Measurements from ENCODE around the gene TMC2.
A peak's percentile ranks its signal among the peaks of the same experiment; 100 is the strongest.

Gene TMC2

GRCh38 chr20:2545594-2545993, 9.2 kb downstream of the TMC2 start:
- no peaks in the 10 kb centered on the region for H3K36me3 ChIP-seq (replicated peaks in 1 of 2; ENCODE audit: control insufficient read depth in 2 of 2, insufficient read depth in 2 of 2, low read length in 2 of 2)
- no peak overlapping the region for H2AK5ac ChIP-seq (ENCODE audit: low read depth, low read length)
- H3K79me1 ChIP-seq (ENCODE audit: low read depth, low read length) = no peaks in the 10 kb centered on the region
- no peak overlapping the region for H2BK15ac ChIP-seq (ENCODE audit: low read length)
- no peak overlapping the region for H2BK12ac ChIP-seq (ENCODE audit: low read length)
- no peak overlapping the region for H3K14ac ChIP-seq (ENCODE audit: low read length)
- no peak overlapping the region for H4K8ac ChIP-seq (ENCODE audit: low read depth, low read length)
- H2AFZ ChIP-seq (ENCODE audit: low read length) = no peak overlapping the region
- H3K27me3 ChIP-seq (ENCODE audit: control insufficient read depth in 3 of 3, insufficient read depth in 3 of 3, low read depth in 1 of 3, low read length in 3 of 3) = peaks cover 0 to 42% (median 0%) of the 10 kb centered on the region in 3 experiments
- no peak overlapping the region for H3K4me2 ChIP-seq (ENCODE audit: insufficient read depth, low read length, poor library complexity, severe bottlenecking)
- H3K9ac ChIP-seq (ENCODE audit: low read depth, low read length, poor library complexity) = no peak overlapping the region
- no peak overlapping the region for H3K4ac ChIP-seq (ENCODE audit: low read length)
- no peak overlapping the region for H2BK120ac ChIP-seq (ENCODE audit: low read depth, low read length)
- no peak overlapping the region for H3K27ac ChIP-seq (replicated peaks; ENCODE audit: low read length)
- H3K4me1 ChIP-seq (ENCODE audit: control insufficient read depth in 2 of 2, insufficient read depth in 1 of 2, low read depth in 1 of 2, low read length in 2 of 2) = no peaks in the 10 kb centered on the region
- no peak for DNase-seq (ENCODE audit: low spot score)
- H3K23ac ChIP-seq (ENCODE audit: low read depth, low read length, poor library complexity) = no peak overlapping the region
- no peak overlapping the region for H4K91ac ChIP-seq (ENCODE audit: low read depth, low read length, poor library complexity)
- no peak overlapping the region for H3K18ac ChIP-seq (ENCODE audit: low read length)
- WGBS, 2 donors (ENCODE audit: extremely low coverage in 2 of 2, insufficient read length in 2 of 2, insufficient replicate concordance in 1 of 2) = 100% methylated on average over 2 of the region's 2 CpGs
- no peaks in the 10 kb centered on the region for H3K9me3 ChIP-seq (replicated peaks in 1 of 2; ENCODE audit: control insufficient read depth in 2 of 2, insufficient read depth in 1 of 2, low read depth in 1 of 2, low read length in 2 of 2)
- H3K4me3 ChIP-seq (ENCODE audit: low read length in 2 of 2) = no peak overlapping the region
- H2BK5ac ChIP-seq (ENCODE audit: low read length) = no peak overlapping the region

DNA sequence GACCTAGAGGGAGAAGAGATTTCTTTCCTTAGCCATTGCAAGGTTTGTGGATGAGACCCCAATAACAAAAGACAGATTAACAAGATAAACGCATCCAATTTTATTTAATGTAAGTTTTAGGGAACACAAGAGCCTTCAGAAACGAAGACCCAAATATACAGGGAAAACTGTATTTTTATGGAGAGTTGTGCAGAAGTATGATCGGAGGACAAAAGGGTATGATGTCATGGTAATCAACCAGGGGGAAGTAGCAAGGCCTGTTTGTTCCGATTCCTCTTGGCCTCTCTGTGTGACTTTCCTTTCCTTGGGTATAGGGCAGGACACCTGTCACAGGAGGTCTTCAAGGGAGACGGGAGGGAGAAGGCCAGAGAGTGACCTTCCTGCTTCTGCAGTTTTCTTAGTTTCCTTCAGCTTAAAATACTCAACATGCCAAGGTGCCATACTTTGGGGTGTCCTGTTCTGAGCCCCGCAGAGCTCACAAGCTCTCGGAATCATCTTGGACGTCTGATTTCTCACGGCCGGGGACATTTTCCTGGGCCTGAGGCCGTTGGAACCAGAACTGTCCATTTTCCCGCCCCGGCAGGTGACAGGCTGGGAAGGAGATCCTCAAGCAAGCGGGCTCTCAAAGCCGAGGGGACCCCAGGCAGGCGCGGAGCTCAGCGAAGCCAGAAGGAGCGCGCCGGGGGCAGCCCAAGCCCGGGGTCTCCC, 21.7 kb downstream of the TMC2 start:
- no peak overlapping the region for H2BK120ac ChIP-seq (ENCODE audit: low read depth, low read length)
- peak overlapping the region; percentile 83 for H3K4me2 ChIP-seq (ENCODE audit: insufficient read depth, low read length, poor library complexity, severe bottlenecking)
- peak overlapping the region; percentile 66 for H3K18ac ChIP-seq (ENCODE audit: low read length)
- H2AFZ ChIP-seq (ENCODE audit: low read length) = peak overlapping the region; percentile 86
- WGBS, 2 donors (ENCODE audit: extremely low coverage in 2 of 2, insufficient read length in 2 of 2, insufficient replicate concordance in 1 of 2) = no CpG with 5 or more reads among the region's 22 CpGs
- H3K4me1 ChIP-seq (ENCODE audit: control insufficient read depth in 2 of 2, insufficient read depth in 1 of 2, low read depth in 1 of 2, low read length in 2 of 2) = peaks cover 4 to 9% of the 10 kb centered on the region in 2 donors
- H3K4ac ChIP-seq (ENCODE audit: low read length) = no peak overlapping the region
- H2BK5ac ChIP-seq (ENCODE audit: low read length) = no peak overlapping the region
- peaks cover 0 to 4% of the 10 kb centered on the region in 2 donors for H3K9me3 ChIP-seq (replicated peaks in 1 of 2; ENCODE audit: control insufficient read depth in 2 of 2, insufficient read depth in 1 of 2, low read depth in 1 of 2, low read length in 2 of 2)
- no peak overlapping the region for H3K27ac ChIP-seq (replicated peaks; ENCODE audit: low read length)
- DNase-seq (ENCODE audit: low spot score) = no peak
- H4K91ac ChIP-seq (ENCODE audit: low read depth, low read length, poor library complexity) = no peak overlapping the region
- no peak overlapping the region for H4K8ac ChIP-seq (ENCODE audit: low read depth, low read length)
- no peak overlapping the region for H2BK12ac ChIP-seq (ENCODE audit: low read length)
- H3K23ac ChIP-seq (ENCODE audit: low read depth, low read length, poor library complexity) = no peak overlapping the region
- no peaks in the 10 kb centered on the region for H3K36me3 ChIP-seq (replicated peaks in 1 of 2; ENCODE audit: control insufficient read depth in 2 of 2, insufficient read depth in 2 of 2, low read length in 2 of 2)
- peaks cover 14 to 91% (median 34%) of the 10 kb centered on the region in 3 experiments for H3K27me3 ChIP-seq (ENCODE audit: control insufficient read depth in 3 of 3, insufficient read depth in 3 of 3, low read depth in 1 of 3, low read length in 3 of 3)
- H3K79me1 ChIP-seq (ENCODE audit: low read depth, low read length) = no peaks in the 10 kb centered on the region
- peak overlapping the region in 1 of 2 donors; percentile 66 for H3K4me3 ChIP-seq (ENCODE audit: low read length in 2 of 2)
- no peak overlapping the region for H3K14ac ChIP-seq (ENCODE audit: low read length)
- H3K9ac ChIP-seq (ENCODE audit: low read depth, low read length, poor library complexity) = no peak overlapping the region
- H2AK5ac ChIP-seq (ENCODE audit: low read depth, low read length) = no peak overlapping the region
- no peak overlapping the region for H2BK15ac ChIP-seq (ENCODE audit: low read length)

GRCh38 chr20:2558581-2559278, 22.4 kb downstream of the TMC2 start:
- no peak overlapping the region for H4K8ac ChIP-seq (ENCODE audit: low read depth, low read length)
- H2BK5ac ChIP-seq (ENCODE audit: low read length) = no peak overlapping the region
- peak overlapping the region in 1 of 2 donors; percentile 66 for H3K4me3 ChIP-seq (ENCODE audit: low read length in 2 of 2)
- H3K79me1 ChIP-seq (ENCODE audit: low read depth, low read length) = no peaks in the 10 kb centered on the region
- peaks cover 0 to 4% of the 10 kb centered on the region in 2 donors for H3K9me3 ChIP-seq (replicated peaks in 1 of 2; ENCODE audit: control insufficient read depth in 2 of 2, insufficient read depth in 1 of 2, low read depth in 1 of 2, low read length in 2 of 2)
- H2BK12ac ChIP-seq (ENCODE audit: low read length) = no peak overlapping the region
- no peak overlapping the region for H2BK15ac ChIP-seq (ENCODE audit: low read length)
- no peak overlapping the region for H3K9ac ChIP-seq (ENCODE audit: low read depth, low read length, poor library complexity)
- peaks cover 4 to 9% of the 10 kb centered on the region in 2 donors for H3K4me1 ChIP-seq (ENCODE audit: control insufficient read depth in 2 of 2, insufficient read depth in 1 of 2, low read depth in 1 of 2, low read length in 2 of 2)
- no peak overlapping the region for H2AK5ac ChIP-seq (ENCODE audit: low read depth, low read length)
- no peak overlapping the region for H4K91ac ChIP-seq (ENCODE audit: low read depth, low read length, poor library complexity)
- WGBS, 2 donors (ENCODE audit: extremely low coverage in 2 of 2, insufficient read length in 2 of 2, insufficient replicate concordance in 1 of 2) = no CpG with 5 or more reads among the region's 54 CpGs
- no peak overlapping the region for H3K14ac ChIP-seq (ENCODE audit: low read length)
- no peak for DNase-seq (ENCODE audit: low spot score)
- no peak overlapping the region for H3K4ac ChIP-seq (ENCODE audit: low read length)
- peaks cover 14 to 91% (median 34%) of the 10 kb centered on the region in 3 experiments for H3K27me3 ChIP-seq (ENCODE audit: control insufficient read depth in 3 of 3, insufficient read depth in 3 of 3, low read depth in 1 of 3, low read length in 3 of 3)
- peak overlapping the region; percentile 83 for H3K4me2 ChIP-seq (ENCODE audit: insufficient read depth, low read length, poor library complexity, severe bottlenecking)
- no peaks in the 10 kb centered on the region for H3K36me3 ChIP-seq (replicated peaks in 1 of 2; ENCODE audit: control insufficient read depth in 2 of 2, insufficient read depth in 2 of 2, low read length in 2 of 2)
- no peak overlapping the region for H3K23ac ChIP-seq (ENCODE audit: low read depth, low read length, poor library complexity)
- H2BK120ac ChIP-seq (ENCODE audit: low read depth, low read length) = no peak overlapping the region
- H3K18ac ChIP-seq (ENCODE audit: low read length) = peak overlapping the region; percentile 5
- peak overlapping the region; percentile 86 for H2AFZ ChIP-seq (ENCODE audit: low read length)
- H3K27ac ChIP-seq (replicated peaks; ENCODE audit: low read length) = no peak overlapping the region

DNA sequence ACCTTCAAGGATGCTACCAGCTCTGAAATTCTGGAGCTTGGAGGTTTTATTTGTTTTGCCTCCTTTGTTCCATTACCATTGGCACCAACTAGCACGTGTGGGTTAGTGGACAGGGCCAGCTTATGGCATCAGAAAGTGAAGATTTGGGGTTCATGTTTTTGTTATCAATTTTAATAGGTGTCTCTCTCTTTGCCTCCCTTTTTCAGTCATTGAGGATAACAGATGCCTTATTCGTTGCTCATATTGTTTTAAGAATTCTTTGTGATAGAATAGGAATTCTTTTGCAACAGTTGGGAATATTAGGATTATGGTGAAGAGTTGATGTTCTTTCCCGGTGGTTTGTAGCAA, 22.9 kb downstream of the TMC2 start:
- WGBS, 2 donors (ENCODE audit: extremely low coverage in 2 of 2, insufficient read length in 2 of 2, insufficient replicate concordance in 1 of 2) = no CpG with 5 or more reads among the region's 3 CpGs
- Histone ChIP-seq H3K79me1 (ENCODE audit: low read depth, low read length) (no peaks in the 10 kb centered on the region), H3K27ac (replicated peaks; ENCODE audit: low read length) (no peak overlapping the region)

More for the DNA sequence above, 22.9 kb downstream of the TMC2 start:
- Histone ChIP-seq H3K9me3 (replicated peaks in 1 of 2; ENCODE audit: control insufficient read depth in 2 of 2, insufficient read depth in 1 of 2, low read depth in 1 of 2, low read length in 2 of 2) (peaks cover 0 to 4% of the 10 kb centered on the region in 2 donors), H3K4ac (ENCODE audit: low read length) (no peak overlapping the region), H2BK15ac (ENCODE audit: low read length) (no peak overlapping the region), H4K8ac (ENCODE audit: low read depth, low read length) (no peak overlapping the region), H3K14ac (ENCODE audit: low read length) (no peak overlapping the region), H2BK12ac (ENCODE audit: low read length) (no peak overlapping the region), H3K27me3 (ENCODE audit: control insufficient read depth in 3 of 3, insufficient read depth in 3 of 3, low read depth in 1 of 3, low read length in 3 of 3) (peaks cover 14 to 89% (median 34%) of the 10 kb centered on the region in 3 experiments), H2BK120ac (ENCODE audit: low read depth, low read length) (no peak overlapping the region), H4K91ac (ENCODE audit: low read depth, low read length, poor library complexity) (no peak overlapping the region), H2AK5ac (ENCODE audit: low read depth, low read length) (no peak overlapping the region), H3K36me3 (replicated peaks in 1 of 2; ENCODE audit: control insufficient read depth in 2 of 2, insufficient read depth in 2 of 2, low read length in 2 of 2) (no peaks in the 10 kb centered on the region), H2AFZ (ENCODE audit: low read length) (no peak overlapping the region), H3K4me1 (ENCODE audit: control insufficient read depth in 2 of 2, insufficient read depth in 1 of 2, low read depth in 1 of 2, low read length in 2 of 2) (peaks cover 4 to 9% of the 10 kb centered on the region in 2 donors), H3K9ac (ENCODE audit: low read depth, low read length, poor library complexity) (no peak overlapping the region), H3K4me3 (ENCODE audit: low read length in 2 of 2) (no peak overlapping the region), H3K18ac (ENCODE audit: low read length) (no peak overlapping the region), H3K23ac (ENCODE audit: low read depth, low read length, poor library complexity) (no peak overlapping the region), H2BK5ac (ENCODE audit: low read length) (no peak overlapping the region), H3K4me2 (ENCODE audit: insufficient read depth, low read length, poor library complexity, severe bottlenecking) (peak overlapping the region; percentile 83)
- DNase-seq (ENCODE audit: low spot score) = no peak

Measured in neuronal stem cell (in vitro differentiated cells).